Measurements from ENCODE around the gene PAX8. TPM values are rescaled to one million over a fixed set of nuclear protein-coding genes. Genes with fewer than 3 reads are reported as not detected.

PAX8 gene
- total RNA-seq, 2 experiments from 2014 or later = 0.36 to 0.52 TPM

GRCh38 chr2:113219525-113219888 lies 59.2 kb downstream of the PAX8 start:
- no peak overlapping the region for H3K27ac ChIP-seq (ENCODE audit: low read depth in 1 of 2, low read length in 2 of 2)
- peaks cover 0 to 4% of the 10 kb centered on the region in 2 experiments for H3K27me3 ChIP-seq (ENCODE audit: control insufficient read depth in 1 of 2, insufficient read depth in 2 of 2, low read length in 2 of 2)
- Mint-ChIP-seq H3K4me3 (no peak overlapping the region), H3K4me1 (ENCODE audit: low read depth) (peaks cover 22% of the 10 kb centered on the region), H3K36me3 (ENCODE audit: low read depth) (no peaks in the 10 kb centered on the region), H3K27me3 (no peaks in the 10 kb centered on the region), H3K27ac (no peak overlapping the region), H3K9me3 (no peaks in the 10 kb centered on the region)
- no peak overlapping the region for H3K4me3 ChIP-seq (ENCODE audit: low read length)
- peaks cover 13% of the 10 kb centered on the region for H3K4me1 ChIP-seq (ENCODE audit: insufficient read depth, low read length)
- no peaks in the 10 kb centered on the region for H3K36me3 ChIP-seq (ENCODE audit: insufficient read depth, low read length)
- DNase-seq = no peak
- POLR2A ChIA-PET = no interaction called here
- H3K9me3 ChIP-seq (ENCODE audit: control insufficient read depth in 1 of 2, insufficient read depth in 1 of 2, low read length in 2 of 2) = no peaks in the 10 kb centered on the region
- TF ChIP-seq CTCF (IDR thresholded peaks at IDR 0.05) = no peak
- CTCF ChIA-PET = no interaction called here
- intact Hi-C loops (cut with DNase I, micrococcal nuclease) = no loop called here
- ATAC-seq (ENCODE audit: poor library complexity) = no peak

DNA sequence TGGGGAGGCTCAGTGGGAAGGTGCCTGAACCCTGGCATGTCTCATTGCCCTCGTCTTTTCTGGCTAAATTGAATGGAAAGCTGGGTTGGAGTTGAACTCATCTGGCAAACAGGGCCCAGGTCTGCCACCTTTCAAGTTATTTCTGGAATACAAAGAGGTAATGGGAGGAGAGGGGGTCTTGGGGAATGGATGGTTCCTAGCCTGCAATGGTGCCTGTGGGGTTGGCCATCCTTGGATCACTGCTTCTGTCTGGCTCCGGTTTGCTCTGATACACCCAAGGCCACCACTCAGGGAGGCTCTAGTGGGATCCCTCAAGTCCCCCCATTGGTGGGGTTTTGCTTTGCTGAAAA lies 59.7 kb downstream of the PAX8 start:
- H3K27me3 Mint-ChIP-seq = no peaks in the 10 kb centered on the region
- Histone ChIP-seq H3K9me3 (ENCODE audit: control insufficient read depth in 1 of 2, insufficient read depth in 1 of 2, low read length in 2 of 2) (no peaks in the 10 kb centered on the region), H3K36me3 (ENCODE audit: insufficient read depth, low read length) (no peaks in the 10 kb centered on the region), H3K27ac (ENCODE audit: low read depth in 1 of 2, low read length in 2 of 2) (no peak overlapping the region), H3K27me3 (ENCODE audit: control insufficient read depth in 1 of 2, insufficient read depth in 2 of 2, low read length in 2 of 2) (peaks cover 0 to 4% of the 10 kb centered on the region in 2 experiments), H3K4me3 (ENCODE audit: low read length) (no peak overlapping the region), H3K4me1 (ENCODE audit: insufficient read depth, low read length) (peaks cover 13% of the 10 kb centered on the region)
- no peak for TF ChIP-seq CTCF (IDR thresholded peaks at IDR 0.05)
- no peak overlapping the region for H3K4me3 Mint-ChIP-seq
- ATAC-seq (ENCODE audit: poor library complexity) (no peak), DNase-seq (no peak)
- H3K36me3 Mint-ChIP-seq (ENCODE audit: low read depth) = no peaks in the 10 kb centered on the region
- ChIA-PET POLR2A (no interaction called here), CTCF (no interaction called here)
- no peak overlapping the region for H3K27ac Mint-ChIP-seq
- H3K4me1 Mint-ChIP-seq (ENCODE audit: low read depth) = peaks cover 22% of the 10 kb centered on the region
- no peaks in the 10 kb centered on the region for H3K9me3 Mint-ChIP-seq
- intact Hi-C loops (cut with DNase I, micrococcal nuclease) = no loop called here

GRCh38 chr2:113218283-113219091 lies 60.2 kb downstream of the PAX8 start:
- DNase-seq (peak in 2 of 14 experiments; percentile 29 to 49), ATAC-seq (ENCODE audit: poor library complexity) (no peak)
- H3K36me3 Mint-ChIP-seq (ENCODE audit: low read depth) = no peaks in the 10 kb centered on the region
- Histone ChIP-seq H3K4me1 (ENCODE audit: insufficient read depth, low read length) (peaks cover 13% of the 10 kb centered on the region), H3K36me3 (ENCODE audit: insufficient read depth, low read length) (no peaks in the 10 kb centered on the region), H3K4me3 (ENCODE audit: low read length) (no peak overlapping the region), H3K27ac (ENCODE audit: low read depth in 1 of 2, low read length in 2 of 2) (no peak overlapping the region), H3K27me3 (ENCODE audit: control insufficient read depth in 1 of 2, insufficient read depth in 2 of 2, low read length in 2 of 2) (peaks cover 0 to 4% of the 10 kb centered on the region in 2 experiments), H3K9me3 (ENCODE audit: control insufficient read depth in 1 of 2, insufficient read depth in 1 of 2, low read length in 2 of 2) (no peaks in the 10 kb centered on the region)
- TF ChIP-seq CTCF (IDR thresholded peaks at IDR 0.05) = no peak
- intact Hi-C loops (cut with DNase I, micrococcal nuclease) = no loop called here
- POLR2A ChIA-PET = no interaction called here
- CTCF ChIA-PET = no interaction called here
- no peaks in the 10 kb centered on the region for H3K9me3 Mint-ChIP-seq
- no peak overlapping the region for H3K4me3 Mint-ChIP-seq
- peaks cover 22% of the 10 kb centered on the region for H3K4me1 Mint-ChIP-seq (ENCODE audit: low read depth)
- no peaks in the 10 kb centered on the region for H3K27me3 Mint-ChIP-seq
- H3K27ac Mint-ChIP-seq = no peak overlapping the region
